Fibroblast of pulmonary artery (primary cell): ENCODE data around the gene ALDH3B1.

Experiments used
- DNase-seq: peaks from one replicate; pipeline ENCODE4 v3.0.0-alpha.2; 2010; ENCODE audit warnings: low read depth
- H3K4me3 ChIP-seq: replicated peaks from 2 replicates; pipeline ENCODE4 v1.5.1; 2011; ENCODE audit warnings: low read depth, mild to moderate bottlenecking, control low read depth, low read length, moderate library complexity
- CTCF ChIP-seq: IDR thresholded peaks from 2 replicates; pipeline ENCODE4 v1.5.1; 2011; ENCODE audit warnings: mild to moderate bottlenecking, control low read depth, low read length, inconsistent platforms; ENCODE audit errors: missing control alignments

Gene ALDH3B1

GRCh38 chr11:68050371-68050841 lies 40.3 kb downstream of the ALDH3B1 start:
- TF ChIP-seq CTCF = no peak
- no peak overlapping the region for H3K4me3 ChIP-seq
- no peak for DNase-seq

DNA sequence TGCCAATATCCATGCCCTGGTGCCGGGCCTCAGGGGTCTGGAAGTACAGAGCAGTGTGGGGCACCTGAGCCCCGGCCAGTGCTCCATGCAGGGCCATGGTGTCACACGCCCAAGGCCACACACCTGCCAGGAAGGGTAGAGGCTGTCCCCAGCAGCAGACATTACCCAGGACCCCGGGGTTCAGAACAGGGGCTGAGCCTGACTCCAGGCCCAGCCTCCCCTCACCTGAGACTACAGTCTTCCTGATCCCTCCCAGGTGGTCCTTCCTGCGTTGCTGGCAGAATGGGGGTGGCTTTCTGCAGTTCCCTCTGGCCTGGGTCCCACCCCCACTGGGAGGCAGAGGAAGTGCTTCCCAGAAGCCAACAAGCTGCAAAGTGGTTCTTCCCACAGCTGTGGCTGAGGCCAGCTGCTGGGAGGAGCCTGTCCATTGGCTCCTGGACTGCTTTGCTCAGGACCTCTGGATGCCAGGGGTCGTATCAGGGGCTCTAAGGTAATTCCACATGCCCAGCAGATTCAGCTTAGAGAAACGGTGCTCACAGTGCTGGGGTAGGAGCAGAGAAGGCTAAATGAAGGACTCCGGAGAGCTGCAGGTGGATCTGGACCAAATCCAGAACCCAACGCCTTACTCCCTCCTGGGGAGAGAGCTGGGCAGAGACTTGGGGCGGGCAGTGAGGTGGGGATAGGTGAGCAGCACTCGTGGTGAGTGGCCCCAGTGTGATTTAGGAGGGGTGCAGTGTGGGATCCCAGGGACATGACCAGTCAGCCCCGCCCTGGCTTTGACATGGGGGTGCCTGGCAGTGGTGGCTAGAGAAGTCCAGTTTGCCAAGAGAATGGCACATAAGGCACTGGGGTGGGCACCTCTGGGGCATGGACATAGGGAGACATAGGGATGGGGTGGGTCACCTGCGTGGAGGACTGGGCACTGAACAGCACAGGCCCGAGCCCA lies 41.3 kb downstream of the ALDH3B1 start:
- DNase-seq = no peak
- no peak overlapping the region for H3K4me3 ChIP-seq
- no peak for TF ChIP-seq CTCF

DNA sequence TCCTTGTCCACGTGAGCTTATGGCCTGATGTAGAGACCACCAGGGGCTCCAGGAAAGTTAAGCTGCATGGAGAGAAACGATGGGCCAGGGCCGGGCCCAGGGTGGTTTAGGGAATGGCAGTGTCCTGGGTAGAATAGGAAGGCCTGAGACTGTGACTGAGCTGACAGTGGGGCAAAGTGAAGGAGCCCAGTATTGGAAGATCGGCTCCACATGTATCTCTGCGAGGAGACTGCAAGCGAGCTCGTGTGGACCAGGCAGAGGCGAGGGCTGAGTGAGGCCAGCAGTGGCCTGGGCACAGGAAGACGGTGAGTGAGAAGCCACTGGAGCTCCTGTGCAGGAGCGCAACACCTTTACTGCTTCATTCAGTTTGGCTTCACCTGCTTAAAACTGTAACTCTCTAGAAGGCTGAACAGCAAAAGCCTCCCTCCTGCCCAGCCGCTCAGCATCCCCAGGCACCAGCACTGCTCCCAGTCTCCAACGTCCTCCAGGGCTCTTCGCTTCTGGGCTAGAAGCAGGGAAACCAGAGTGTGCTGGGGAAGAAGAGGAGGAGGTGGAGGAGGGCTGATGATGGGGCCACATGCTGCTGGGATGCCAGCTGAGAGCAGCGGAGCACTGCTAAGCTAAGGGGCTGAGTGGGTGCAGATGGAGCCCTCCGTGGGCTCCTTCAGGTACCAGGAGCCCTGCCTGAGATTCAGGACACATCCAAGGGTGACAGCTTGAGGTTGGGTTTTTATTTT lies 42.2 kb downstream of the ALDH3B1 start:
- DNase-seq = no peak
- no peak overlapping the region for H3K4me3 ChIP-seq
- no peak for TF ChIP-seq CTCF

DNA sequence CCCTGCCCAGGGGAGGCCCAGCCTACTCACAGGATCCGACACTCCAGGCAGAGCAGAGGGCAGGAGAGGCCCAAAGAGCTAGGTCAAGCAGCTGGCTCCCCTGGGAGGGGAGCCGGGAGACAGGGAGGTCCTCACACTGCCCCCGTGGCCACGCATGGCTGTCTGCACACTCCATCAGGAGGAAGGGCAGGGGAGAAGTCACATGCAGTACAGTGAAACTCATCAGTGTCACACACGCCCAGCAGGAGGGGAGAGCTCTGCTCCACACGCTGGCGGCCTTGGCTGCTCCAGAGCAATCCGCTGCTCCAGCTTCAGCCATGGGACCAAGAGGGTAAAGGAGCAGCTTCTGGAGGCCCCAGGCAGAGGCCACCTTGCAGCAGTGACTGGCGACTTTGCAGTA lies 43.0 kb downstream of the ALDH3B1 start:
- no peak overlapping the region for H3K4me3 ChIP-seq
- DNase-seq = no peak
- TF ChIP-seq CTCF = no peak

DNA sequence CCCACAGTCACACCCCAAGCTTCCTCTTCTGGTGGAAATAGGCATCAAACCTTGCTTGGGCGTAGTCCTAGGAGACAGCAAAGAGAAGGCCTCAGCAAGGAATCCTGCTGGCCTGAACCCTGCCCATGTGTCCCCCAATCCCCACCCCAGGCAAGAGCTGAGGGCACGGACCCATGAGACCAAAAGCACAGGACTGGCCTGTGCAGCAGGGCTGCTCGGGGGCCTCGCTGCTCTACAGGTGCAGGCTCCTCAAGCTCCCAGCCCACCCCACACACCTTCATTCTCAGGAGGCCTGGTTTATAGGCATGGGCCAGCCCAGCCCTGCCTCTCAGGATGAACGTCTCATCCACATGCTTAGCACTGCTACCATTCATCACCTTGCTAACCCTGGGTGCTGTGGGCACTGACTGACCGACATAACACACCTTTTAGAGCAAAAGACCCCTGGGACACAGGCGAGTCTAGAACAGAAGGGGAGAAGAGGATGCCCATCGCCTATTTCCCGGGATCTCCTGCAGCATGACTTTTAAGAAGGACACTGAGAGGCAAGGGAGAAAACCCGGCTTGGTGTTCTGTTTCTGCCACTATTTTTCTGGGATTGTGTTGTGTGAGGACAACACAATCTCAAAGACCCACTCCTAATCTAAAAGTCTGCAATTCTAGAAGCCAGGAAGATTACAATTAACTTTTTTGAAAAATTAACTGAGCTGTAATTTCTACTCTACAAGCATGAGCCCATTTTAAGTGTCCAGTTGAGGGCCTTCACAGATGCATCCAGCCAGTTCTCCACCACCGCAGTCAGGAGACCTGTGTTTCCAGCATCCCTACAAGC lies 44.1 kb downstream of the ALDH3B1 start:
- no peak for DNase-seq
- no peak for TF ChIP-seq CTCF
- H3K4me3 ChIP-seq = no peak overlapping the region
